Gastroesophageal sphincter (tissue), 4 donors: ENCODE data around the gene MORF4L2. TPM values are rescaled to one million over a fixed set of nuclear protein-coding genes. Genes with fewer than 3 reads are reported as not detected.

Experiments
- ATAC-seq: fragments of 150-250 bp; one replicate; pipeline ENCODE4 v1.9.1; 2016; ENCODE audit warnings: mild to moderate bottlenecking, moderate library complexity
- H3K27ac ChIP-seq, 4 donors: fragments of 200-600 bp; sonication (generic) in 3 of 4; 1 replicate in 3 of 4; 2 replicates in 1 of 4; pipeline ENCODE4 v1.5.1; 2016 to 2019
- H3K27me3 ChIP-seq: fragments of 200-600 bp; sonication (generic); one replicate; pipeline ENCODE4 v1.5.1; 2019
- H3K36me3 ChIP-seq, 2 donors: fragments of 200-600 bp; sonication (generic); one replicate each; pipeline ENCODE4 v1.5.1; 2019; ENCODE audit warnings: control low read depth in 1 of 2
- H3K4me1 ChIP-seq, 3 donors: fragments of 200-600 bp; sonication (generic); 1 replicate in 2 of 3; 2 replicates in 1 of 3; pipeline ENCODE4 v1.5.1; 2016 to 2019; ENCODE audit warnings: control low read depth in 2 of 3
- H3K4me3 ChIP-seq, 2 donors: fragments of 200-600 bp; sonication (generic); one replicate each; pipeline ENCODE4 v1.5.1; 2019; ENCODE audit warnings: mild to moderate bottlenecking in 1 of 2, moderate library complexity in 1 of 2
- H3K9me3 ChIP-seq, 3 donors: fragments of 200-600 bp; sonication (generic); one replicate each; pipeline ENCODE4 v1.5.1; 2017 to 2019; ENCODE audit warnings: control low read depth in 2 of 3
- EP300 ChIP-seq: sonication (generic); formaldehyde crosslinking; IDR thresholded peaks from one replicate; pipeline ENCODE4 v1.6.1; 2017; ENCODE audit warnings: antibody characterized with exemption, mild to moderate bottlenecking
- POLR2A ChIP-seq, 2 donors: fragments of 450-650 bp; IDR thresholded peaks; one replicate each; pipeline ENCODE4 v1.6.1; 2017; ENCODE audit warnings: antibody characterized with exemption in 2 of 2, mild to moderate bottlenecking in 2 of 2, moderate library complexity in 1 of 2
- POLR2AphosphoS5 ChIP-seq: sonication (generic); formaldehyde crosslinking; IDR thresholded peaks from one replicate; pipeline ENCODE4 v1.6.1; 2017; ENCODE audit warnings: antibody characterized with exemption
- WGBS, 2 donors: methylation state at CpG; one replicate each; pipeline ENCODE4 v1.1.5; 2018; ENCODE audit warnings: low coverage in 1 of 2; 5-methylcytosine and 5-hydroxymethylcytosine counted together
- total RNA-seq, 4 donors: library from RNA; depleted of rRNA; stranded (reverse); fragments of >200 nt; gene quantifications; one replicate each; pipeline ENCODE4 v1.1.0, GENCODE V29; 2016
- TF ChIP-seq, protein P1 (sequence below), 4 experiments: fragments of 200-600 bp in 2 of 4; fragments of 450-650 bp in 2 of 4; sonication (generic) in 1 of 4; IDR thresholded peaks; one replicate each; pipeline ENCODE4 v1.5.1; 2017 to 2019; ENCODE audit warnings: antibody characterized with exemption in 4 of 4, mild to moderate bottlenecking in 2 of 4, moderate library complexity in 2 of 4

The MORF4L2 gene
- total RNA-seq, 4 donors from 2014 or later, result 338 to 631 (median 467) TPM

DNA sequence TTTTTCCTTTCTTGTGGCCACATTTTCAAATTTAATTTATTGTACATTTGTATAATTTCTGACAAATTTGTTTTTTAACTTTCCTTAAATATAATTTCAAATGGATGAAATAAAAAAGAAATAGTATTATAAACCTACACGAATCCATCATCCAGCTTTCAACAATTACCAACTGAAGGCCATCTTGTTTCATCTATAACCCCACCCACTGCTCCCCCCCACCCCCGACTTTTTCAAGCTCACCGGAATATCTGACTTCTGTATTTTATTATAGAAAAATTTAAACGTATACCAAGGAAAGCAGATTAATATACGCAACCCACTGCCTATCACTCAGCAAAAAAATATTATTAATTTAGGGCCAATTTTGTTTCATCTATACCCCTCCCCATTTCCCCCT is 1.1 kb downstream of the MORF4L2 start:
- WGBS, 2 donors, result 1 to 18% methylated on average over 5 of the region's 5 CpGs
- Histone ChIP-seq H3K27me3 (no peaks in the 10 kb centered on the region), H3K4me1 (peaks cover 0 to 51% (median 0%) of the 10 kb centered on the region in 3 donors), H3K36me3 (peaks cover 0 to 38% of the 10 kb centered on the region in 2 donors), H3K9me3 (no peaks in the 10 kb centered on the region), H3K4me3 (peak overlapping the region; percentile 63 to 97), H3K27ac (peak overlapping the region; percentile 84 to 98 (median 94))
- TF ChIP-seq, protein P1, sequence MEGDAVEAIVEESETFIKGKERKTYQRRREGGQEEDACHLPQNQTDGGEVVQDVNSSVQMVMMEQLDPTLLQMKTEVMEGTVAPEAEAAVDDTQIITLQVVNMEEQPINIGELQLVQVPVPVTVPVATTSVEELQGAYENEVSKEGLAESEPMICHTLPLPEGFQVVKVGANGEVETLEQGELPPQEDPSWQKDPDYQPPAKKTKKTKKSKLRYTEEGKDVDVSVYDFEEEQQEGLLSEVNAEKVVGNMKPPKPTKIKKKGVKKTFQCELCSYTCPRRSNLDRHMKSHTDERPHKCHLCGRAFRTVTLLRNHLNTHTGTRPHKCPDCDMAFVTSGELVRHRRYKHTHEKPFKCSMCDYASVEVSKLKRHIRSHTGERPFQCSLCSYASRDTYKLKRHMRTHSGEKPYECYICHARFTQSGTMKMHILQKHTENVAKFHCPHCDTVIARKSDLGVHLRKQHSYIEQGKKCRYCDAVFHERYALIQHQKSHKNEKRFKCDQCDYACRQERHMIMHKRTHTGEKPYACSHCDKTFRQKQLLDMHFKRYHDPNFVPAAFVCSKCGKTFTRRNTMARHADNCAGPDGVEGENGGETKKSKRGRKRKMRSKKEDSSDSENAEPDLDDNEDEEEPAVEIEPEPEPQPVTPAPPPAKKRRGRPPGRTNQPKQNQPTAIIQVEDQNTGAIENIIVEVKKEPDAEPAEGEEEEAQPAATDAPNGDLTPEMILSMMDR (IDR thresholded peaks at IDR 0.05), result no peak
- TF ChIP-seq EP300 (no peak), POLR2A (IDR thresholded peaks at IDR 0.05) (no peak), POLR2AphosphoS5 (no peak)
- no peak for ATAC-seq

- TF ChIP-seq POLR2A (IDR thresholded peaks at IDR 0.05) (no peak), EP300 (no peak), POLR2AphosphoS5 (no peak)
- TF ChIP-seq, protein P1 (IDR thresholded peaks at IDR 0.05), result no peak
- ATAC-seq, result no peak
- Histone ChIP-seq H3K36me3 (peaks cover 0 to 77% of the 10 kb centered on the region in 2 donors), H3K4me3 (no peak overlapping the region), H3K4me1 (peaks cover 0 to 36% (median 0%) of the 10 kb centered on the region in 3 donors), H3K27ac (no peak overlapping the region), H3K27me3 (no peaks in the 10 kb centered on the region), H3K9me3 (no peaks in the 10 kb centered on the region)
- 16 to 47% methylated on average over 2 of the region's 2 CpGs for WGBS, 2 donors
These were observed 5.1 kb downstream of the MORF4L2 start for GRCh38 chrX:103681443-103681842.

GRCh38 chrX:103678199-103678993 is 8.1 kb downstream of the MORF4L2 start:
- no peaks in the 10 kb centered on the region for H3K9me3 ChIP-seq
- peaks cover 0 to 83% of the 10 kb centered on the region in 2 donors for H3K36me3 ChIP-seq
- 65 to 74% methylated on average over 4 to 5 of the region's 5 CpGs for WGBS, 2 donors
- no peak overlapping the region for H3K4me3 ChIP-seq
- no peaks in the 10 kb centered on the region for H3K27me3 ChIP-seq
- no peak overlapping the region for H3K27ac ChIP-seq
- TF ChIP-seq, protein P1 (IDR thresholded peaks at IDR 0.05), result no peak
- TF ChIP-seq POLR2AphosphoS5 (no peak), EP300 (no peak), POLR2A (IDR thresholded peaks at IDR 0.05) (no peak)
- no peak for ATAC-seq
- H3K4me1 ChIP-seq, result peaks cover 0 to 16% (median 0%) of the 10 kb centered on the region in 3 donors

GRCh38 chrX:103674531-103675454 is 11.7 kb downstream of the MORF4L2 start:
- peak; percentile 13 for ATAC-seq
- Histone ChIP-seq H3K36me3 (peaks cover 0 to 53% of the 10 kb centered on the region in 2 donors), H3K4me1 (no peaks in the 10 kb centered on the region), H3K4me3 (no peak overlapping the region), H3K27ac (no peak overlapping the region), H3K9me3 (no peaks in the 10 kb centered on the region), H3K27me3 (no peaks in the 10 kb centered on the region)
- TF ChIP-seq POLR2AphosphoS5, result no peak
- WGBS, 2 donors, result 58 to 61% methylated on average over 5 to 6 of the region's 8 CpGs

- Histone ChIP-seq H3K4me1 (no peaks in the 10 kb centered on the region), H3K27me3 (no peaks in the 10 kb centered on the region), H3K36me3 (peaks cover 0 to 5% of the 10 kb centered on the region in 2 donors), H3K27ac (no peak overlapping the region), H3K4me3 (no peak overlapping the region), H3K9me3 (no peaks in the 10 kb centered on the region)
- no peak for ATAC-seq
- 50 to 100% methylated on average over 1 of the region's 1 CpG for WGBS, 2 donors
- TF ChIP-seq POLR2A (IDR thresholded peaks at IDR 0.05) (no peak), EP300 (no peak), POLR2AphosphoS5 (no peak)
- TF ChIP-seq, protein P1 (IDR thresholded peaks at IDR 0.05), result no peak
These were observed 16.8 kb downstream of the MORF4L2 start for GRCh38 chrX:103669745-103670144.
